22Rv1 (cell line): ENCODE results near the gene TP53AIP1.

Source experiments
- H3K27ac ChIP-seq: fragments of 450-650 bp; 2 replicates; pipeline ENCODE4 v1.5.1; 2017
- CTCF ChIP-seq: fragments of 450-650 bp; IDR thresholded peaks from 2 replicates; pipeline ENCODE4 v1.5.1; 2017; ENCODE audit warnings: mild to moderate bottlenecking
- ZFX ChIP-seq: fragments of 450-650 bp; IDR thresholded peaks from 2 replicates; pipeline ENCODE4 v1.6.1; 2017; ENCODE audit warnings: antibody characterized with exemption, borderline replicate concordance

TP53AIP1 gene

GRCh38 chr11:128943428-128943976, 831 bp upstream of the TP53AIP1 start:
- TF ChIP-seq ZFX (no peak), CTCF (no peak)
- H3K27ac ChIP-seq, result no peak overlapping the region

GRCh38 chr11:128942272-128942612, 429 bp downstream of the TP53AIP1 start:
- no peak overlapping the region for H3K27ac ChIP-seq
- TF ChIP-seq CTCF, result no peak
- TF ChIP-seq ZFX, result no peak

- TF ChIP-seq ZFX (no peak), CTCF (no peak)
- no peak overlapping the region for H3K27ac ChIP-seq
These were observed 949 bp downstream of the TP53AIP1 start for GRCh38 chr11:128941573-128942271.

GRCh38 chr11:128941110-128941509, 1.6 kb downstream of the TP53AIP1 start:
- no peak overlapping the region for H3K27ac ChIP-seq
- TF ChIP-seq ZFX (no peak), CTCF (no peak)

GRCh38 chr11:128940603-128941002, 2.1 kb downstream of the TP53AIP1 start:
- no peak overlapping the region for H3K27ac ChIP-seq
- TF ChIP-seq CTCF, result no peak

GRCh38 chr11:128940156-128940555, 2.5 kb downstream of the TP53AIP1 start:
- no peak for TF ChIP-seq CTCF
- TF ChIP-seq ZFX, result no peak
- H3K27ac ChIP-seq, result no peak overlapping the region

- TF ChIP-seq ZFX (no peak), CTCF (no peak)
- H3K27ac ChIP-seq, result no peak overlapping the region
These were observed 3.1 kb downstream of the TP53AIP1 start for GRCh38 chr11:128939591-128939990.
